Vagina (tissue), 2 donors: ENCODE results near the gene CCDC197.

Source experiments
- CTCF ChIP-seq, 3 experiments: fragments of 450-650 bp in 2 of 3; fragments of 200-600 bp in 1 of 3; sonication (generic) in 1 of 3; IDR thresholded peaks; one replicate each; pipeline ENCODE4 v1.5.1; 2017 to 2019; ENCODE audit warnings: antibody characterized with exemption in 3 of 3, mild to moderate bottlenecking in 2 of 3, moderate library complexity in 2 of 3
- POLR2A ChIP-seq, 2 donors: fragments of 450-650 bp; IDR thresholded peaks; one replicate each; pipeline ENCODE4 v1.6.1; 2017; ENCODE audit warnings: antibody characterized with exemption in 2 of 2, mild to moderate bottlenecking in 2 of 2, moderate library complexity in 2 of 2

- TF ChIP-seq CTCF (IDR thresholded peaks at IDR 0.05) (no peak), POLR2A (IDR thresholded peaks at IDR 0.05) (no peak)
Measured at GRCh38 chr14:94056579-94057308, 59.6 kb downstream of the CCDC197 start.
